NOMO-1 (cell line): ENCODE measurements around the gene CABCOCO1.
"Not testable (repeated sequence)": the region's sequence is repeated elsewhere in the genome, so short reads cannot be mapped to it uniquely, and the experiment has no call there.

Source experiments
- DNase-seq, 2 experiments: peaks; one replicate each; lab custom pipeline; 2025; ENCODE audit not compliant: unreplicated experiment in 2 of 2; lab: John Stamatoyannopoulos, UW

The CABCOCO1 gene

GRCh38 chr10:61642150-61642571 lies 20.6 kb upstream of the CABCOCO1 start:
- DNase-seq: no peak

- DNase-seq: no peak
Measured at GRCh38 chr10:61642676-61643075, 20.1 kb upstream of the CABCOCO1 start.

GRCh38 chr10:61643316-61643751 lies 19.4 kb upstream of the CABCOCO1 start:
- DNase-seq: no peak

GRCh38 chr10:61653699-61654098 lies 9.0 kb upstream of the CABCOCO1 start:
- DNase-seq: no peak

- no peak for DNase-seq
Measured at GRCh38 chr10:61655335-61655851, 7.3 kb upstream of the CABCOCO1 start.

GRCh38 chr10:61663466-61663865 lies 737 bp downstream of the CABCOCO1 start:
- no peak for DNase-seq

- DNase-seq: no peak
Measured at GRCh38 chr10:61664985-61665384, 2.3 kb downstream of the CABCOCO1 start.

- no peak for DNase-seq
Measured at GRCh38 chr10:61669161-61669725, 6.5 kb downstream of the CABCOCO1 start.

GRCh38 chr10:61669849-61670248 lies 7.1 kb downstream of the CABCOCO1 start:
- DNase-seq: no peak

- no peak for DNase-seq
Measured at GRCh38 chr10:61673360-61673759, 10.6 kb downstream of the CABCOCO1 start.

- DNase-seq: no peak
Measured at GRCh38 chr10:61682323-61682722, 19.6 kb downstream of the CABCOCO1 start.

- no peak for DNase-seq
Measured at GRCh38 chr10:61683319-61683718, 20.6 kb downstream of the CABCOCO1 start.

GRCh38 chr10:61684894-61685507 lies 22.3 kb downstream of the CABCOCO1 start:
- DNase-seq: no peak

- DNase-seq: no peak
Measured at GRCh38 chr10:61688551-61689308, 26.0 kb downstream of the CABCOCO1 start.

GRCh38 chr10:61691667-61692066 lies 28.9 kb downstream of the CABCOCO1 start:
- not testable (repeated sequence) for DNase-seq

- no peak for DNase-seq
Measured at GRCh38 chr10:61692447-61693010, 29.8 kb downstream of the CABCOCO1 start.

GRCh38 chr10:61698968-61699655 lies 36.4 kb downstream of the CABCOCO1 start:
- DNase-seq: no peak

GRCh38 chr10:61701055-61701705 lies 38.5 kb downstream of the CABCOCO1 start:
- DNase-seq: no peak

- DNase-seq: no peak
Measured at GRCh38 chr10:61701706-61702105, 39.0 kb downstream of the CABCOCO1 start.

GRCh38 chr10:61702584-61702983 lies 39.9 kb downstream of the CABCOCO1 start:
- no peak for DNase-seq
